PC-9 (cell line): ENCODE results near the gene STX18. TPM values are rescaled to one million over a fixed set of nuclear protein-coding genes. Genes with fewer than 3 reads are reported as not detected.

Experiments used
- BruUV-seq: library from RNA; stranded (reverse); fragments of 400-500 nt; replicated peaks from 2 replicates; lab custom pipeline; 2021; lab: Mats Ljungman, UMichigan
- CTCF ChIA-PET: fragments of 300-600 bp; sonication (Branson Sonifier 250); formaldehyde crosslinking; loops from one replicate; lab custom pipeline; 2022; ENCODE audit warnings: antibody characterized with exemption; lab: Charles Lee
- POLR2A ChIA-PET: fragments of 300-600 bp; sonication (Branson Sonifier 250); formaldehyde crosslinking; loops from one replicate; lab custom pipeline; 2022; ENCODE audit warnings: antibody characterized with exemption; ENCODE audit not compliant: unreplicated experiment; lab: Charles Lee
- DNase-seq, 2 experiments: peaks; one replicate each; pipeline versions ENCODE4 v3.0.0 to v3.0.0-alpha.2; 2015 to 2022; ENCODE audit warnings: mixed read lengths in 1 of 2
- H2AFZ ChIP-seq: fragments of 200-600 bp; sonication (generic); 2 replicates; pipeline ENCODE4 v1.8.1; 2017; ENCODE audit warnings: antibody characterized with exemption
- H3F3A ChIP-seq: fragments of 200-600 bp; sonication (generic); 2 replicates; pipeline ENCODE4 v1.8.1; 2017; ENCODE audit warnings: antibody characterized with exemption, mild to moderate bottlenecking, low read depth; ENCODE audit not compliant: insufficient read depth
- H3K27ac ChIP-seq: fragments of 200-600 bp; sonication (generic); 2 replicates; pipeline ENCODE4 v1.6.1; 2016; ENCODE audit warnings: mixed run types
- H3K27me3 ChIP-seq: fragments of 200-600 bp; sonication (generic); 2 replicates; pipeline ENCODE4 v1.6.1; 2016; ENCODE audit warnings: low read depth, mixed run types; ENCODE audit not compliant: insufficient read depth
- H3K36me3 ChIP-seq: fragments of 200-600 bp; sonication (generic); 2 replicates; pipeline ENCODE4 v1.6.1; 2016; ENCODE audit warnings: low read depth, mixed run types
- H3K4me1 ChIP-seq: fragments of 200-600 bp; sonication (generic); replicated peaks from 2 replicates; pipeline ENCODE4 v1.6.1; 2016; ENCODE audit warnings: mixed run types; ENCODE audit not compliant: insufficient read depth
- H3K4me2 ChIP-seq: fragments of 200-600 bp; sonication (generic); 2 replicates; pipeline ENCODE4 v1.6.1; 2017; ENCODE audit warnings: mixed run types
- H3K4me3 ChIP-seq: fragments of 200-600 bp; sonication (generic); 2 replicates; pipeline ENCODE4 v1.6.1; 2016; ENCODE audit warnings: mixed run types
- H3K79me2 ChIP-seq: fragments of 200-600 bp; sonication (generic); 2 replicates; pipeline ENCODE4 v1.6.1; 2017; ENCODE audit warnings: low read depth, mixed run types
- H3K9me2 ChIP-seq: fragments of 200-600 bp; sonication (generic); 2 replicates; pipeline ENCODE4 v1.8.1; 2017; ENCODE audit warnings: mild to moderate bottlenecking; ENCODE audit not compliant: insufficient read depth
- H3K9me3 ChIP-seq: fragments of 200-600 bp; sonication (generic); 2 replicates; pipeline ENCODE4 v1.8.1; 2016; ENCODE audit warnings: low read depth; ENCODE audit not compliant: insufficient read depth
- H4K20me1 ChIP-seq: fragments of 200-600 bp; sonication (generic); 2 replicates; pipeline ENCODE4 v1.8.1; 2017; ENCODE audit not compliant: insufficient read depth
- EZH2 ChIP-seq: fragments of 200-600 bp; sonication (generic); IDR thresholded peaks from 2 replicates; pipeline ENCODE4 v1.8.0; 2017; ENCODE audit warnings: antibody characterized with exemption, low read depth
- intact Hi-C: fragments of 100-400 bp; cut with micrococcal nuclease; formaldehyde crosslinking; loops from one replicate; pipeline ENCODE4 v1.10.0; 2022; ENCODE audit not compliant: unreplicated experiment
- total RNA-seq: library from RNA; stranded (reverse); gene quantifications from 2 replicates; pipeline ENCODE4 v1.2.3, GENCODE V29; 2021
- TF ChIP-seq, protein P1 (sequence below): fragments of 200-600 bp; sonication (generic); conservative IDR thresholded peaks from 2 replicates; pipeline ENCODE4 v1.6.1; 2017; ENCODE audit warnings: mixed run types, antibody characterized with exemption, mild to moderate bottlenecking, moderate library complexity

STX18 gene
- total RNA-seq, 1 experiment from 2014 or later, result 30.5 TPM

GRCh38 chr4:4542774-4543485, 1.1 kb upstream of the STX18 start:
- 0 out of 2 replicates have a peak, but pooled peaks cover 3% of the 10 kb centered on the region for H3F3A ChIP-seq
- DNase-seq, result no peak
- ChIA-PET POLR2A (no interaction called here), CTCF (no interaction called here)
- TF ChIP-seq, protein P1, sequence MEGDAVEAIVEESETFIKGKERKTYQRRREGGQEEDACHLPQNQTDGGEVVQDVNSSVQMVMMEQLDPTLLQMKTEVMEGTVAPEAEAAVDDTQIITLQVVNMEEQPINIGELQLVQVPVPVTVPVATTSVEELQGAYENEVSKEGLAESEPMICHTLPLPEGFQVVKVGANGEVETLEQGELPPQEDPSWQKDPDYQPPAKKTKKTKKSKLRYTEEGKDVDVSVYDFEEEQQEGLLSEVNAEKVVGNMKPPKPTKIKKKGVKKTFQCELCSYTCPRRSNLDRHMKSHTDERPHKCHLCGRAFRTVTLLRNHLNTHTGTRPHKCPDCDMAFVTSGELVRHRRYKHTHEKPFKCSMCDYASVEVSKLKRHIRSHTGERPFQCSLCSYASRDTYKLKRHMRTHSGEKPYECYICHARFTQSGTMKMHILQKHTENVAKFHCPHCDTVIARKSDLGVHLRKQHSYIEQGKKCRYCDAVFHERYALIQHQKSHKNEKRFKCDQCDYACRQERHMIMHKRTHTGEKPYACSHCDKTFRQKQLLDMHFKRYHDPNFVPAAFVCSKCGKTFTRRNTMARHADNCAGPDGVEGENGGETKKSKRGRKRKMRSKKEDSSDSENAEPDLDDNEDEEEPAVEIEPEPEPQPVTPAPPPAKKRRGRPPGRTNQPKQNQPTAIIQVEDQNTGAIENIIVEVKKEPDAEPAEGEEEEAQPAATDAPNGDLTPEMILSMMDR, result no peak
- TF ChIP-seq EZH2, result no peak
- H3K9me3 ChIP-seq, result no peaks in the 10 kb centered on the region
- H3K36me3 ChIP-seq, result no peaks in the 10 kb centered on the region
- peaks cover 15% of the 10 kb centered on the region for H3K4me1 ChIP-seq
- no peak overlapping the region for H3K27ac ChIP-seq
- H3K9me2 ChIP-seq, result no peaks in the 10 kb centered on the region
- H3K4me2 ChIP-seq, result peak overlapping the region; percentile 78
- H3K4me3 ChIP-seq, result peak overlapping the region; percentile 92
- intact Hi-C loops, result loop anchor here (1.0 to 2.0 kb wide), 2 partner anchors 13 to 32 kb away; no protein-coding TSS in a partner anchor
- H3K79me2 ChIP-seq, result peaks cover 49% of the 10 kb centered on the region
- no TSS peak for BruUV-seq
- no peaks in the 10 kb centered on the region for H3K27me3 ChIP-seq
- 0 out of 2 replicates have a peak, but pooled peaks cover 3% of the 10 kb centered on the region for H4K20me1 ChIP-seq
- peak overlapping the region; percentile 95 for H2AFZ ChIP-seq

- Histone ChIP-seq H3K9me3 (no peaks in the 10 kb centered on the region), H3K79me2 (peaks cover 66% of the 10 kb centered on the region), H3K4me3 (peak overlapping the region; percentile 92), H2AFZ (peak overlapping the region; percentile 95), H4K20me1 (0 out of 2 replicates have a peak, but pooled peaks cover 8% of the 10 kb centered on the region), H3K36me3 (no peaks in the 10 kb centered on the region), H3K4me2 (peak overlapping the region; percentile 73), H3F3A (0 out of 2 replicates have a peak, but pooled peaks cover 3% of the 10 kb centered on the region), H3K27ac (peak overlapping the region; percentile 65), H3K4me1 (peaks cover 15% of the 10 kb centered on the region), H3K9me2 (no peaks in the 10 kb centered on the region), H3K27me3 (no peaks in the 10 kb centered on the region)
- ChIA-PET POLR2A (no interaction called here), CTCF (interaction anchor here (0.6 kb wide), 1 partner anchor 27 kb away, joined by 3 read pairs; no protein-coding TSS in a partner anchor)
- TF ChIP-seq, protein P1, result no peak
- peak; percentile 19 to 89 for DNase-seq
- intact Hi-C loops, result no loop called here
- no TSS peak for BruUV-seq
Observed at GRCh38 chr4:4541040-4541631, 712 bp downstream of the STX18 start.

GRCh38 chr4:4539481-4539880, 2.4 kb downstream of the STX18 start:
- H3K4me3 ChIP-seq, result no peak overlapping the region
- no peaks in the 10 kb centered on the region for H3K27me3 ChIP-seq
- H3K4me1 ChIP-seq, result peaks cover 15% of the 10 kb centered on the region
- H3K9me3 ChIP-seq, result no peaks in the 10 kb centered on the region
- H4K20me1 ChIP-seq, result 0 out of 2 replicates have a peak, but pooled peaks cover 8% of the 10 kb centered on the region
- H3K4me2 ChIP-seq, result peak overlapping the region; percentile 73; the same call in 1 of the 2 replicates
- H3K36me3 ChIP-seq, result no peaks in the 10 kb centered on the region
- no peak for TF ChIP-seq EZH2
- TF ChIP-seq, protein P1, result no peak
- ChIA-PET POLR2A (no interaction called here), CTCF (no interaction called here)
- no peak for DNase-seq
- H3K9me2 ChIP-seq, result no peaks in the 10 kb centered on the region
- H2AFZ ChIP-seq, result no peak overlapping the region
- no TSS peak for BruUV-seq
- intact Hi-C loops, result no loop called here
- 0 out of 2 replicates have a peak, but pooled peaks cover 3% of the 10 kb centered on the region for H3F3A ChIP-seq
- no peak overlapping the region for H3K27ac ChIP-seq
- H3K79me2 ChIP-seq, result peaks cover 82% of the 10 kb centered on the region
